GM03348 (cell line): Measurements from ENCODE around the gene PIGU.
A peak's percentile ranks its signal among the peaks of the same experiment; 100 is the strongest.
"Not testable (repeated sequence)": the region's sequence is repeated elsewhere in the genome, so short reads cannot be mapped to it uniquely, and the experiment has no call there.

Source experiments
- DNase-seq: peaks from one replicate; pipeline ENCODE4 v3.0.0; 2012; ENCODE audit warnings: low spot score

The PIGU gene

DNA sequence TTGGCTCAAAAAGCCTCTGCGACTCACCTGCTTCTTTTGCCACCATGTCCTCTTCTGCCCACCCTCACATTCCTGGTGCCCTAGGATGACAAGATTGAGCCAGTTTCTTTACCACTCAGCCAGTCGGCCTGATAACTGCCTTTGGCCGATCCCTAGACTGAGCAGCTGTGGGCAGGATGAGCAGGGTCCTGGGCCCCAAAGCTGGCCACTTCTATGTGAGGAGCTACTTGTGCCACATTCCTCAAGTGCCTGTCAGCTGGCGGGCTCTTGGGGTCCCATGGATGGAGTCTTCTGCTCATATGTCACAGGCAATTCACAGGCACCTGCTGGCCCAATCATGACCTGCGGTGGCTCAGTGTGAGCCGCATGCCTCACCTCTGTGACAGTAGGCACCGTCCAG is 144.1 kb downstream of the PIGU start:
- no peak for DNase-seq

DNA sequence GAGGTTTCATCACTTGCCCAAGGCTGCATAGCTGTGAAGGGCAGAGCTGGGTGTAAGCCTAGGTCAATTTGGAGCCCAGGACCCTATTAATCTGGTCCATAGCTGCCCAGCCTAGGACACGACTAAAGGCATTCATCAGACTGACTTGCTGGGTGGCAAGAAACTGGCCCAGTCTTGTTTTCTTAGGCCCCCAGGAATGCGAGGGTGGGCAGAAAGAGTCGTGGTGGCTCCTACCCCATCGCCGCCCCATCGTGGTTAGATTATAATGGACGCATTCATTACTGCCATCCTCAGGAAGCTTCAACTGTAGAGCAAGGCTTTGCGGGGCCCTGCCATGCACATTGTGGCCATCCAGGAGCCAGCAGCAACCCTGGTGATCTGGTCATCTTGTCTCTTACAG is 144.6 kb downstream of the PIGU start:
- DNase-seq = no peak

DNA sequence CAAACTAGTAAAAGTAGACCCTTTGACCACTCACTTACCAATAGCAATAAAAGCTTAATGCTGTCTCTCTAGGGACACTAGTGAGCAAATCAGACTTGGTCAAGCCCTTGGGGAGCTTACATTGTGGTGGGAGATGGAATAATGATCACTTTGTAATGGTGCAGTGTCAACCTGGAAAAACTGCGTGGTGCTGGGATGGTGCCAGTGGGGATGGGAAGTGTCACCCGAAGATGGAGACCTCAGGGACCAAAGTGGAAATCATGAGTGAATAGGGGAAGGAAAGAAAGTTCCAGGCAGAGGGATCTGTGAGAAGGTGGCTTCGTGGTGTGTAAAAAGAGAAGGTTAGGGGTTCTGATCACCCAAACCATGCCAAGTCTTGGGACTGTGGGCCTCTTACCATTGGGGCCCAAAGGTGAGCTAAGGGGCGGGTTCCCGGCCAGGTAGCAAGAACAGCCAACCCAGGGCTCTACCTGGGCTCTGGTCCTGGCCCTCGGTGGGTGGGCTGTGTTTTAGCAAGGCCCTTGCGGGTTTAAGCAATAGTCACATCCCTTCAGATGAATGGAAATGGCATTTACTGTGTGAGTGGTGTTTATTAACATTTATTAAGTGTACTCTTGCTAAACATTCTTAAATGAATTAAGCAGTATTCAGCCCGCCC is 145.2 kb downstream of the PIGU start:
- DNase-seq = no peak

DNA sequence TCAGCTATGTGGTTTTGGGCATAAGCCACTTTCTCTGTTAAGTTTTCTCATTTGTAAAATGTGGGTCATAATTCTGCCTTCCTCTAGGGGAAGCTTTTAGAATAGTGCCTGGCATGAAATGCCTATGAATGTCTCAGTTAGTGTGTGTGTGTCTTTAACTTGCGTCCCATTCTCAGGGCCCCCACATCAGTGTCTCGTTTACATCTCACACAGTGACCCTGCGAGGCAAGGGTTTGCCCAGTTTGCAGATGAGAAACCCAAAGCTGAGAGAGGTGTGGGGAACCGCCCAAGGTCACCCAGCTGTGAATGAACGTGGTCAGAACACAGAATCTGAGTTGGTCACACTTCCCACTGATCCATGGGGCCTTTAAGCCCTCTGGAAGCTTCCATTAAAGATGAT is 146.6 kb downstream of the PIGU start:
- DNase-seq = no peak

DNA sequence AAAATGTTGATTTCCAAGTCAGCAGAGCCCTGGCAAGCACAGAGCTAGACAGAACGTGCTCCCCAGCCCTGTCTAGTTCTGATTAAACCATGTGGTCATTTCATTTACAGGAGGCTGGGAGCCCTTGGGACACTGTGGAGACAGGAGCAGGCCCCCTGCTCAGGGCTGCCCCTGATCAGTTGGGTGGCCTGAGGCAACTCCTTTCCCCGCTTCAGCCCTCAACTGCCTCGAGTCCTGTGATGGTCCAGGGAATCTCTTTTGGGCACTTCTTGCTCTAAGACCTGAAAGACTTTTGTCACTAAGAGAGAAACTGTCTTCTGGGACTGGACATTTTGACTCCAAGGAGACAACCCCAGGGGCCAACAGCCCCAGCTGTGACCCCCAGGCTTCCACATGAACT is 147.2 kb downstream of the PIGU start:
- DNase-seq = no peak

DNA sequence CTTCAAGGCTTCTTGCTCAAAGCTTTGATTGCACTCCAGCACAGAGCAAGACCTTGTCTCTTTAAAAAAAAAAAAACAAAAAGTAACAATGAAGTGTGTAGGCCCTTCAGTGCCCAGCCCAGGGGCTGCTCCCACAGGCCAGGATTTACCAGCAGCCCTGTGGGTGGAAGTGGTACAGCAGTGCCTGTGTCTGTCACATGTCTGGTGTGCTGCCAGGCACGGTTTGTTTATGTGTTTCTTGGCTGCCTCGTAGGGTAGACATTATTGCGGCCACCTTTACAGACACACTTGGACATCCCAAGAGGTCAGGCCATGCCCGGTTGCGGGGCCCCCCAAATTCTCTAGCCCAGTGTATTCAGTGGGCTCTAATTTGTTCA is 148.0 kb downstream of the PIGU start:
- DNase-seq = no peak

DNA sequence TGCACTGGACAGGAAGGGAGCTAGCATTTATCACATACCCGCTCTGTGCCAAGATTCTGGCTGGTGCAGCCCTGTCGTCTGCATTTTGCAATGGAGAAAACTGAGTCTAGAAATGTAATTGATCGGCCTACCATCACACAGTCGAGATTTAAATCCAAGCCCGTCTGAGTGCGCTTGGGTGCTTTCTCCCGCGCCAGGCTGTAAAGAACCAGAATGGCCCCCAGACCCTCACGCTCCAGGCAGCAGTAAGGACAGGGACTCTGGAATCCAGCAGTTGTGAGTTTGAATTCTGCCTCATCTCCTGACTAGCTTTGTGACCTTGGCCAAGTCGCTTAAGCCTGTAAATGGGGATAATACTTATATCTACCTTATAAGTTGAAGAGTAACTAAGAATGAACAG is 149.9 kb downstream of the PIGU start:
- DNase-seq = no peak

DNA sequence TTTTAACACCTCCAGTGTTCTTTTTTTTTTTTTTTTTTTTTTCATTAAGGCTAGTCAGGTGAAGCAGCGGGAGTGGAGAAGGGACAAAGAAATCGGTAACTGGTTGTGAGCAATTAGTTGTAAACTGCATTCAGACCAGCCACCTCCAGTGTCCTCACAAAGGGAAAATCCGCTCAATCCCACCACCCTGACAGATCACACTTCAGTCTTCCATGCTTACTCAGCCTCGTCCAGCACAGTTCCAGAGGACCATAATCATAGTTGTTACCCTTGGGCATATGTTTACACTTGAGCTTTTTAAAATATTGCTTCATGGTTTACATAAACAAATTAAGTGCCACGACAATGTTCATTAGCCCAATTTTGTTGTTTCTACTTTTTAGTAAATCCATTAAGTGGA is 150.4 kb downstream of the PIGU start:
- no peak for DNase-seq

DNA sequence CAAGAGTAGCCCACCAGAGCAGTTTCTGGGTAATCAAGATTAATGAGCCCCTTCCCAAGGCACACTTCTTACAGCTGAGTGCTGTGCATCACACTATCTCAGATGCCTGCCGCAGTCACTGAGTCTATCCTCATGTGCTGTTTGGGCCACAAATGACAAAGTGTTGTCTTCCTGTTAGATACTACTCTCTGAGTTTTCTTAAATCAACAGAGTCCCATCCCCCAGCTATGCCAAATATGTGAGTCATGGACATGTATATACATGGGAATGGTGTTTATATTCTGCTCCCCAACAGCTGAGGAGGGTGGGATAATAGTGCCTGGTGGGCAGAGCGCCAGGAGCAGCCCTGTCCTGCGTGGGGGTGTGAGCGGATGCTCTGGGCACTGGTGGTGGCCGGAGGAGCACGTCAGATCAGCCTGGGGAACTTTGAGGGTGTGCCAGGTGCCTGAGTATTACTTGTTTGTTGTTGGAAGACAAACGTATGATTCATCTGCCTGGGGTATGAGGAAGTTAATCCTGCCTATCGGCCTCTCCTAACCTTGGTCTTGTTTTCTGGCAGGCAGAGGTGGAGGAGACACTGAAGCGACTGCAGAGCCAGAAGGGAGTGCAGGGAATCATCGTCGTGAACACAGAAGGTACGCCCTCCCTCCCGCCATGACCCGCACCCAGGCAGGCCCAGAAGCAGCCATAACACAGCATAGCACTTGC is 151.0 kb downstream of the PIGU start:
- DNase-seq = peak; percentile 93

DNA sequence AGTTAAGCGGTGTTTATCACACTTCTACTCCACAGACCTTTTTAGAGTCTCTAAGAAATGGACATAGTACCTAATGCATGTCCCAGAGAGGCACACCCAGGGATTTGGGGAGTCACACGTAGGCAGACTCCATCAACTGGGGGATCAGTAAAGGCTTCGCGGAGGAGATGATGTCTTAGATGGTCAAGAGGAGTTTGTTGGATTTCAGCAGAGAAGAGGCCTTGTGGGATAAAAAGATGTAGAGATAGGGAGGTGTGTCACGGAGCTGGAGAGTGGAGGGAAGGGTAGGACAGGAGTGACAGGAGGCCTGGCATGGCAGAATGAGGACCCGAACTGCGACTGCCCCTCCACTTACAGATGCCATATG is 151.6 kb downstream of the PIGU start:
- DNase-seq = no peak

DNA sequence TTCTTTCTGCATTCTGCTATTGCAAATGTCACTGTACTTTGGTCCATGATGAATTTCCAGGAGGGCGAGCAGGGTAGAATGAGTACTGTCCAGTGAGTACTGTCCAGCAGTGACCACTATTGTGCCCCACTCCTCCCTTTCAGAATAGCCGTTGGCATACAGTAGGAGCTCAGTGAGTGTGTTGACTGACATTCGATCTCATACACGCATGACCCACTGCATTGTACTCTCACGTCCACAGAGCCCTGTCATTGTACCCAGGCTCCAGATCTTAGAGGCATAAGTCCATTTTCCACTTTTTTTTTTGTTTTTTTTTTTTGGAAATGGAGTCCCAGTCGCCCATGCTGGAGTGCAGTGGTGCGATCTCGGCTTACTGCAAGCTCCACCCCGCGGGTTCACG is 152.5 kb downstream of the PIGU start:
- DNase-seq = no peak

DNA sequence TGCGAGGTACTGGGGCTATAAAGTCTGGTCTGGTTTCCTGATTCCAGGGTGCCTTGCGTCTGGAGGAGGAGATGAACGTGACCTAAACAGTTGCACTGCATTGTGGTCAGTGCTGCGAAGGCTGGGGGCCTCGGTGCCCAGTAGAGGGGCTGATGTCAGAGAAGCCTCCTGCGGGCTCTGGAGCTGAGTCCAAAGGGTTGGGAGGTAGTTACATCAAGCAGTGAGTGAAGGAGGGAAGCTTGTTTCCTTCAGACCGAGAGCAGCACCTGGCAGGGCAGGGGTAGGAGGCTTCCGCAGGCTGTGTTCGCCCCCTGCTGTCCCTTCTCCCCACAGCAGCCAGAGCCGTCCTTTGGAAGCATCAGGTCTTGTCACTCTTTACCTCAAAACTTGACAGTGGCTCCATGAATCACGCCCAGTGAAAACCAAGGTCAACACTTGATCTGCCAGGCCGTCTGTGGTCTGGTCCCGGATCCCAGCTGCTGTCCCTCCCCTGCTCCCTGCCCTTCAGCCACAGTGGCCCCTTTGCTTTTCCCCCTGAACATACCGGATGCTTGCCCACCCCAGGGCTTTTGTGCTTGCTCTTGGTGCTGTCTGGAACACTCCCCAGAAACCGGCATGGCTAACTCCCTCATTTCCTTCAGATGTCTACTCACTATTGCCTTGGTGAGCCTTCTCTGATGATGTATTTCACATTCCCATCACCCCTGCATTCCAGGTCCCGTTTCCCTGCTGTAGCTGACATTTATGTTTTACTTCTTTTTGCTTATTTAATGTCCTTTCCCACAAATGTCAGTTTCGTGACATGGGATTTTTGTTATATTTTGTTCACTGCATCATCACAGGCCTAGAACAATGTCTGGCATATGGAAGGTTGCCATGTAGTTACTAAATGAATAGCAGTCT is 153.7 kb downstream of the PIGU start:
- peak; percentile 47 for DNase-seq

DNA sequence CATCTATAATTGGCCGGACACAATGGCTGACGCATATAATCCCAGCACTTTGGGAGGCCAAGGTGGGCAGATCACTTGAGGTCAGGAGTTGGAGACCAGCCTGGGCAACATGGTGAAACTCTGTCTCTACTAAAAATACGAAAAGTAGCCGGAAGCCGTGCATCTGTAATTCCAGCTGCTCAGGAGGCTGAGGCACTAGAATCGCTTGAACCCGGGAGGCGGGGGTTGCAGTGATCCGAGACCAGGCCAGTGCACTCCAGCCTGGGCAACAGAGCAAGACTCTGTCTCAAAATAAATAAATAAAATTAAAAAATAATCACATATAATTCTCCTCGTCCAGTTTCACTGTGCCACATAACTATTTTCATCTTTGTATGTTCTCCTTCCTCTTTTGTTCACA is 157.1 kb downstream of the PIGU start:
- not testable (repeated sequence) for DNase-seq

DNA sequence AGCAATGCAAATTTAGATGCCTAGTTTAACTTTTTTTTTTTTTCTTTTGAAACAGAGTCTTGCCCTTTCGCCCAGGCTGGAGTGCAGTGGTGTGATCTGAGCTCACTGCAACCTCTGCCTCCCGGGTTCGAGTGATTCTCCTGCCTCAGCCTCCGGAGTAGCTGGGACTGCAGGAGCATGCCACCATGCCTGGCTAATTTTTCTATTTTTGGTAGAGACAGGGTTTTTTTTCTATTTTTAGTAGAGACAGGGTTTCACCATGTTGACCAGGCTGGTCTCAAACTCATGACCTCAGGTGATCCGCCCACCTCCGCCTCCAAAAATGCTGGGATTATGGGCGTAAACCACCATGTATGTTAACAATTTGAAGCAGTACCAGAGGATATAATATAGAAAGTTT is 158.0 kb downstream of the PIGU start:
- not testable (repeated sequence) for DNase-seq

DNA sequence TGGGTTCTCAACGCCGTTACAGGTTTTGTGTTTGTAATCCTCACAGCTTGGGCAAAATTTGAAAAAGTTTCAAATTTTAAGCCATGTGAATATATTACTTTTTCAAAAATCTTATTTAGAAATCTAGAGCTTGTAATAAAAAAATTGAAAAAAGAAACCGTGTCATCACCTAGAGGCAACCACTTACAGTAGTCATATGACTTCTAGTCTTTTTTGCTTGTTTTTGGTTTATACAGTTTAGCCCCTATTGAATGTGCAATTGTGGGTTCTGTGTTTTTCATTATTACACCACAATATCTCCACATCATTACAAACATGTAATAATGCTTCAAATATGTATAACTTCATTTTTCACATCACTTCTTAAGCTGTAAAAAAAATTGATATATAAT is 159.8 kb downstream of the PIGU start:
- no peak for DNase-seq

DNA sequence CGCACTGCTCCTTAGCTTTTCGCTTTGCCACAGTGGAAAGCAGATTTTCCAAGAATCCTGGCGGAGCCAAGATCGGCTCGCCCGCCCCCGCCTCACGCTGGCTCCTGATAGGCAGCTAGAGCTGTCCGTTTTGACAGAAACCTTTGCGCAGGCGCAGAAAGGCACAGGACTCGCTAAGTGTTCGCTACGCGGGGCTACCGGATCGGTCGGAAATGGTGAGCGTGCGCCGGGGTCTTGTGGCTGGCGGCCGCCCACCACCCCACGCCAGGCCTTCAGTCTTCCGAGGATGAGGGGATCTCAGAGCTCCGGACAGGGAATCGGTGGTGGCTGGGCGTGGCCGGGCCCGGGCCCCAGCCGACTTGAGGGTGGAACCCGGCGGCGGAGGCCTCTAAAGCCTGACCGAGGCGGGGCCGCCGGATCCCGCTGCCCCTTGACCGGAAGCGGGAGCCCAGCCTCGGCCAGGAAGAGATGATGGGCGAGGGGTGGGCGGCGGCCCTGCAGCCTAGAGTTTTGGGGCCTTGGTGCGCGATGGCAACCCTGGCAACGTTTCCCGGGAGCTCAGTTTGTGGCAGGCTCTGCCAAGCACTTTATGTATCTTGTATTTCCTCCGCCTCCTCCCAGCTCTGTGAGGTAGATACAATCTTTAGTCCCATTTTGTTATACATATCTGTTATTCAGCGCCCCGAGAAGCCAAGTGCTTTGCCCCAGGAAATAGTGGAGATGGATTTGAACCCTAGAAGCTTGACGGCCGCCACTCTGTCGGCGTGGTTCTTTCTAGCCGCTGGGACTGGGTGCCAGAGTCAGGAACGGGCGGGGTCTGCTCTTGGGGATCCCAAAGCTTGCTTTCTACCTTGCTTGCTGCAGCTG is 160.4 kb downstream of the PIGU start, which contains the start of gene DYNLRB1:
DYNLRB1 (plus strand) TSS at position 176 of the 867 bp plus-strand sequence; CDS start at position 213, 37 bp downstream.
- DNase-seq = peak; percentile 96

DNA sequence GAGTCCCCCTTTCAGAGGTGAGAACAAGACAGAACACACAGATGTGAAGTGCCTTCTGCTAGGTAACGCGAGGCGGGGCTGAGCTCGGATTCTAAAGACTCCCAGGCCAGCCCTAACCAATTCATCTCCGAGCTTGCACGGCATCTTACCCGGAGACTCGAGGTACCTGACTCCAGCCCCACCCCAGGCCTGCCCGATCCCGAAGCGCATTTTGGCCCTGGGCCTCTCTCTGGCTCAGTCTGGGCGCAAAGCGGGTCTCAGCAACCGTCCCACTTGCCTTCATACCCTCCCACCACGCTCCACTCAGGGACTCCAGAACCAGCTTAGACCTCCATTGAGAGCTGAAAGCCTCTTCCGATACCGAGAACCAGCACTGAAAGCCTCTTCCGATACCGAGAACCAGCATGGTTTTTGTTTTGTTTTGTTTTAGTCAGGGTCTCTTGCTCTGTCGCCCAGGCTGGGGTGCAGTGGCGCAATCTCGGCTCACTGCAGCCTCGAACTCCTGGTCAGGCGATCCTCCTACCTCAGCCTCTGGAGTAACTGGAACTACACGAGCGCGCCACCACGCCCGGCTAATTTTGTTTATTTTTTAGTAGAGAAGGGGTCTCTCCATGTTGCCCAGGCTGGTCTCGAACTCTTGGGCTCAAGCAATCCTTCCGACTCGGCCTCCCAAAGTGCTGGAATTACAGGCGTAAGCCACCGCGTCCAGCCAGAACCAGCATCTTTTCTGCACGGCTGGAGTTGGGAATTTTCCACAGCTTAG is 161.2 kb downstream of the PIGU start:
- peak; percentile 33 for DNase-seq

DNA sequence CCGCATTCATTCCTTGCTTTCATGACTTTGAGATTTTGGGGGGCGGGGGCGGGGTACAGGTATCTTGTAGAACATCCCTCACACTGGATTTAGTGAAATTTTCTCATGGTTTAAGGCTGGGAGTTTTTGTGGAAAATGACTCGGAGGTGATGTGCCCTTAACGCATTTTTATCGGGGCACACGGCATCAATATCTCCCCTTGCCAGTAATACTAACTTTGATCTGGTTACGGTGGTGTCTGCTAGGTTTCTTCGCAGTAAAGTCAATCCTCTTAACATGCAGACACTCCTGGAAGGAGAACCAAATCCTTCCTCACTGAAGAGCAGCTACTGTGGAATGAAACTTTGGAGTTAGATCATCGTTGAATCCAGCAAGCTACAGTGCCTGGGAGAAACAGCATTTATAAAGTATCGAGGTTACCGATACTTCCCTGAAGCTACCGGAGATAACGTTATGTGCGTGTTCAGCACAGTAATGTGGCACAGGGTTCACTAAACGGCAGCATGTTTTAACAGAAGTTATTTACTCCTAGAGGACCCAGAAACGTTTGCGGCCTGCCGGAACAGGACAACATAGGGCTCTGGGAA is 161.9 kb downstream of the PIGU start:
- DNase-seq = no peak

DNA sequence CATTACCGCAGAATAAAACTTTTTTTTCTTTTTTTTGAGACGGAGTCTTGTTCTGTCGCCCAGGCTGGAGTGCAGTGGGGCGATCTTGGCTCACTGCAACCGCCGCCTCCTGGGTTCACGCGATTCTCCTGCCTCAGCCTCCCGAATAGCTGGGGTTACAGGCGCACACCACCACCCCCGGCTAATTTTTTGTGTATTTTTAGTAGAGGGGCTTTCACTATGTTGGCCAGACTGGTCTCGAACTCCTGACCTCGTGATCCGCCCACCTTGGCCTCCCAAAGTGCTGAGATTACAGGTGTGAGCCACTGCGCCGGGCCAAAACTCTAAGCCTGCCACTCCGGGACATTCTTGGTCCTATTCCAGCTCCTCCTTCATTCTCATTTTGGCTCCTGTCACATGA is 162.9 kb downstream of the PIGU start:
- not testable (repeated sequence) for DNase-seq

DNA sequence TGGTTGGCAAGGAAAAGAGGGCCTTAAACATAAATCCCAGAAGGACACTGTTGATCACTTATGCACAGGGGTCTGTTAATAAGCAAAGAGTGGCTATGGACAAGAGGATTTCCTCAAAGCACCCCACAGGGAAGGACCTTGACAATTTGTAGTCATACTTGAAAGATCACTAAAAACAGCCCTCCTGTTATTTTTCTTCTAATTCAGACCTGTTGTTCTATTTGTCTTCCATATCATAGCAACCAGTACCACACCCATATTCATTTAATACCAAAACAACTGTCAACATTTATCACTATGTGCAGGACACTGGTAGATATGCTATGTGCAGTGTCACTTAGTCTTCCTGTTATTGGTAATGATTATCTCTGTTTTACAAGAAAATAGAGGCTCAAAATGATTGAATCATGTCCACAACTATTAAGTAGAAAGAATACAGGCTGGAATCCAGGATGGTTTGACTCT is 163.9 kb downstream of the PIGU start:
- DNase-seq = no peak
